PC-9 (cell line): ENCODE results near the gene CPAMD8. TPM values are rescaled to one million over a fixed set of nuclear protein-coding genes. Genes with fewer than 3 reads are reported as not detected.

Source experiments
- BruUV-seq: library from RNA; stranded (reverse); fragments of 400-500 nt; replicated peaks from 2 replicates; lab custom pipeline; 2021; lab: Mats Ljungman, UMichigan
- CTCF ChIA-PET: fragments of 300-600 bp; sonication (Branson Sonifier 250); formaldehyde crosslinking; loops from one replicate; lab custom pipeline; 2022; ENCODE audit warnings: antibody characterized with exemption; lab: Charles Lee
- POLR2A ChIA-PET: fragments of 300-600 bp; sonication (Branson Sonifier 250); formaldehyde crosslinking; loops from one replicate; lab custom pipeline; 2022; ENCODE audit warnings: antibody characterized with exemption; ENCODE audit not compliant: unreplicated experiment; lab: Charles Lee
- DNase-seq, 2 experiments: peaks; one replicate each; pipeline versions ENCODE4 v3.0.0 to v3.0.0-alpha.2; 2015 to 2022; ENCODE audit warnings: mixed read lengths in 1 of 2
- H2AFZ ChIP-seq: fragments of 200-600 bp; sonication (generic); 2 replicates; pipeline ENCODE4 v1.8.1; 2017; ENCODE audit warnings: antibody characterized with exemption
- H3F3A ChIP-seq: fragments of 200-600 bp; sonication (generic); 2 replicates; pipeline ENCODE4 v1.8.1; 2017; ENCODE audit warnings: antibody characterized with exemption, mild to moderate bottlenecking, low read depth; ENCODE audit not compliant: insufficient read depth
- H3K27ac ChIP-seq: fragments of 200-600 bp; sonication (generic); 2 replicates; pipeline ENCODE4 v1.6.1; 2016; ENCODE audit warnings: mixed run types
- H3K27me3 ChIP-seq: fragments of 200-600 bp; sonication (generic); 2 replicates; pipeline ENCODE4 v1.6.1; 2016; ENCODE audit warnings: low read depth, mixed run types; ENCODE audit not compliant: insufficient read depth
- H3K36me3 ChIP-seq: fragments of 200-600 bp; sonication (generic); 2 replicates; pipeline ENCODE4 v1.6.1; 2016; ENCODE audit warnings: low read depth, mixed run types
- H3K4me1 ChIP-seq: fragments of 200-600 bp; sonication (generic); replicated peaks from 2 replicates; pipeline ENCODE4 v1.6.1; 2016; ENCODE audit warnings: mixed run types; ENCODE audit not compliant: insufficient read depth
- H3K4me2 ChIP-seq: fragments of 200-600 bp; sonication (generic); 2 replicates; pipeline ENCODE4 v1.6.1; 2017; ENCODE audit warnings: mixed run types
- H3K4me3 ChIP-seq: fragments of 200-600 bp; sonication (generic); 2 replicates; pipeline ENCODE4 v1.6.1; 2016; ENCODE audit warnings: mixed run types
- H3K79me2 ChIP-seq: fragments of 200-600 bp; sonication (generic); 2 replicates; pipeline ENCODE4 v1.6.1; 2017; ENCODE audit warnings: low read depth, mixed run types
- H3K9me2 ChIP-seq: fragments of 200-600 bp; sonication (generic); 2 replicates; pipeline ENCODE4 v1.8.1; 2017; ENCODE audit warnings: mild to moderate bottlenecking; ENCODE audit not compliant: insufficient read depth
- H3K9me3 ChIP-seq: fragments of 200-600 bp; sonication (generic); 2 replicates; pipeline ENCODE4 v1.8.1; 2016; ENCODE audit warnings: low read depth; ENCODE audit not compliant: insufficient read depth
- H4K20me1 ChIP-seq: fragments of 200-600 bp; sonication (generic); 2 replicates; pipeline ENCODE4 v1.8.1; 2017; ENCODE audit not compliant: insufficient read depth
- CTCF ChIP-seq: fragments of 200-600 bp; sonication (generic); conservative IDR thresholded peaks from 2 replicates; pipeline ENCODE4 v1.6.1; 2017; ENCODE audit warnings: mixed run types, antibody characterized with exemption, mild to moderate bottlenecking, moderate library complexity
- EZH2 ChIP-seq: fragments of 200-600 bp; sonication (generic); IDR thresholded peaks from 2 replicates; pipeline ENCODE4 v1.8.0; 2017; ENCODE audit warnings: antibody characterized with exemption, low read depth
- intact Hi-C: fragments of 100-400 bp; cut with micrococcal nuclease; formaldehyde crosslinking; loops from one replicate; pipeline ENCODE4 v1.10.0; 2022; ENCODE audit not compliant: unreplicated experiment
- total RNA-seq: library from RNA; stranded (reverse); gene quantifications from 2 replicates; pipeline ENCODE4 v1.2.3, GENCODE V29; 2021

Gene CPAMD8
- total RNA-seq, 1 experiment from 2014 or later = 25.8 TPM

GRCh38 chr19:17023805-17024204 is 2.8 kb downstream of the CPAMD8 start:
- Histone ChIP-seq H4K20me1 (no peaks in the 10 kb centered on the region), H3K4me1 (peaks cover 64% of the 10 kb centered on the region), H3K27me3 (no peaks in the 10 kb centered on the region), H3F3A (peaks cover 68% of the 10 kb centered on the region), H3K4me3 (no peak overlapping the region), H3K79me2 (peaks cover 49% of the 10 kb centered on the region), H3K9me3 (no peaks in the 10 kb centered on the region), H3K36me3 (peaks cover 13% of the 10 kb centered on the region; the same call in 1 of the 2 replicates), H3K4me2 (peak overlapping the region; percentile 89; the same call in 1 of the 2 replicates), H3K9me2 (no peaks in the 10 kb centered on the region), H3K27ac (no peak overlapping the region), H2AFZ (no peak overlapping the region)
- no peak for DNase-seq
- no TSS peak for BruUV-seq
- intact Hi-C loops = no loop called here
- POLR2A ChIA-PET = no interaction called here
- TF ChIP-seq CTCF (no peak), EZH2 (no peak)
- CTCF ChIA-PET = no interaction called here

DNA sequence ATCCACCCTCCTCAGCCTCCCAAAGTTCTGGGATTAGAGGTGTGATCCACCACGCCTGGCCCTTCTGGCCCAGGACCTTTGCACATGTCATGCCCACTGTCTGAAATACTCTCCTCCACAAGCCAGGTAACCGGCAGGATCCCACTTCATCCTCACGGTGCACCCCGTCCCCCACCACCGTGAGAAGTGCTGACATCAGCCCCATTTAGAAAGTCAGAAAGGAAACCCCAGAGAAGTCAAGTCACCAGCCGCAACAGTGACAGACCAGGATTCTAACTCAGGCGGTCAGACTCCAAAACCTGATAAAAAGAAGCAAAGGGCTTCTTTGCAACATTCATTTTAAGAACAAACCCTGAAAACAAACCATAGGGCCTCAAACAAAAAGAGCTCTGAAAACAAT is 3.9 kb downstream of the CPAMD8 start:
- no peak overlapping the region for H2AFZ ChIP-seq
- H3K36me3 ChIP-seq = peaks cover 14% of the 10 kb centered on the region; the same call in 1 of the 2 replicates
- peak overlapping the region; percentile 57 for H3K27ac ChIP-seq
- H3F3A ChIP-seq = peaks cover 61% of the 10 kb centered on the region
- H4K20me1 ChIP-seq = no peaks in the 10 kb centered on the region
- peaks cover 64% of the 10 kb centered on the region for H3K4me1 ChIP-seq
- intact Hi-C loops = no loop called here
- H3K4me2 ChIP-seq = peak overlapping the region; percentile 67
- H3K79me2 ChIP-seq = peaks cover 49% of the 10 kb centered on the region
- CTCF ChIA-PET = interaction anchor here (0.6 kb wide), 1 partner anchor 243 kb away, joined by 3 read pairs; no protein-coding TSS in a partner anchor
- POLR2A ChIA-PET = no interaction called here
- no peak for DNase-seq
- TF ChIP-seq CTCF (no peak), EZH2 (no peak)
- no peaks in the 10 kb centered on the region for H3K9me2 ChIP-seq
- BruUV-seq = no TSS peak
- H3K27me3 ChIP-seq = no peaks in the 10 kb centered on the region
- H3K4me3 ChIP-seq = no peak overlapping the region; the same call in 1 of the 2 replicates
- no peaks in the 10 kb centered on the region for H3K9me3 ChIP-seq

- H3K9me3 ChIP-seq = 0 out of 2 replicates have a peak, but pooled peaks cover 3% of the 10 kb centered on the region
- H3K36me3 ChIP-seq = peaks cover 19% of the 10 kb centered on the region; the same call in 1 of the 2 replicates
- POLR2A ChIA-PET = interaction anchor here (0.6 to 0.7 kb wide), 7 partner anchors 13 to 1457 kb away, joined by 4 to 30 read pairs (median 6); no protein-coding TSS in a partner anchor
- H3K4me3 ChIP-seq = peak overlapping the region; percentile 29; the same call in 1 of the 2 replicates
- no peaks in the 10 kb centered on the region for H3K9me2 ChIP-seq
- peak overlapping the region; percentile 67 for H3K4me2 ChIP-seq
- peaks cover 59% of the 10 kb centered on the region for H3K4me1 ChIP-seq
- peaks cover 55% of the 10 kb centered on the region for H3F3A ChIP-seq
- H2AFZ ChIP-seq = no peak overlapping the region
- H3K79me2 ChIP-seq = peaks cover 49% of the 10 kb centered on the region
- no peaks in the 10 kb centered on the region for H4K20me1 ChIP-seq
- peak; percentile 83 to 99 for DNase-seq
- CTCF ChIA-PET = interaction anchor here (0.5 to 0.6 kb wide), 3 partner anchors 31 to 250 kb away, joined by 3 to 11 read pairs (median 9); no protein-coding TSS in a partner anchor
- intact Hi-C loops = no loop called here
- BruUV-seq = no TSS peak
- peak overlapping the region; percentile 57 for H3K27ac ChIP-seq
- TF ChIP-seq CTCF = no peak
- no peak for TF ChIP-seq EZH2
- no peaks in the 10 kb centered on the region for H3K27me3 ChIP-seq
These were observed 4.6 kb downstream of the CPAMD8 start for GRCh38 chr19:17021793-17022590.
